GM23338 (cell line): ENCODE data around the gene HS6ST1.

Source experiments
- CREB1 ChIP-seq: fragments of 250-450 bp; sonication (Bioruptor Pico); IDR thresholded peaks from 2 replicates; pipeline ENCODE4 v1.5.0; 2020; ENCODE audit warnings: low read depth, mild to moderate bottlenecking, moderate library complexity
- CTCF ChIP-seq, 2 experiments: fragments of 200-600 bp in 1 of 2; sonication (generic) in 1 of 2; conservative IDR thresholded peaks; 2 replicates each; pipeline versions ENCODE4 v1.5.1 to v1.6.1; 2016 to 2017; ENCODE audit warnings: antibody characterized with exemption in 2 of 2, low read depth in 2 of 2, mild to moderate bottlenecking in 2 of 2, moderate library complexity in 1 of 2
- EZH2 ChIP-seq: fragments of 200-600 bp; sonication (generic); IDR thresholded peaks from one replicate; pipeline ENCODE4 v1.8.0; 2017; ENCODE audit warnings: antibody characterized with exemption, mild to moderate bottlenecking, low read depth; ENCODE audit not compliant: unreplicated experiment
- POLR2AphosphoS5 ChIP-seq: IDR thresholded peaks from 2 replicates; pipeline ENCODE4 v1.6.1; 2016; ENCODE audit warnings: antibody characterized with exemption, low read depth
- REST ChIP-seq: IDR thresholded peaks from one replicate; pipeline ENCODE4 v1.6.1; 2018; ENCODE audit warnings: antibody characterized with exemption; ENCODE audit not compliant: unreplicated experiment

GRCh38 chr2:128302744-128303067 lies 16.0 kb downstream of the HS6ST1 start:
- TF ChIP-seq EZH2 (no peak), CTCF (conservative IDR thresholded peaks at IDR 0.05; ENCODE audit: low read depth in 2 of 2) (no peak), POLR2AphosphoS5 (no peak), REST (no peak), CREB1 (CRISPR knock-in tag) (no peak)
